ENCODE measurements around the gene TBC1D14. TPM values are rescaled to one million over a fixed set of nuclear protein-coding genes. Genes with fewer than 3 reads are reported as not detected.

The TBC1D14 gene
- total RNA-seq, 1 experiment from 2014 or later: 50.2 TPM

DNA sequence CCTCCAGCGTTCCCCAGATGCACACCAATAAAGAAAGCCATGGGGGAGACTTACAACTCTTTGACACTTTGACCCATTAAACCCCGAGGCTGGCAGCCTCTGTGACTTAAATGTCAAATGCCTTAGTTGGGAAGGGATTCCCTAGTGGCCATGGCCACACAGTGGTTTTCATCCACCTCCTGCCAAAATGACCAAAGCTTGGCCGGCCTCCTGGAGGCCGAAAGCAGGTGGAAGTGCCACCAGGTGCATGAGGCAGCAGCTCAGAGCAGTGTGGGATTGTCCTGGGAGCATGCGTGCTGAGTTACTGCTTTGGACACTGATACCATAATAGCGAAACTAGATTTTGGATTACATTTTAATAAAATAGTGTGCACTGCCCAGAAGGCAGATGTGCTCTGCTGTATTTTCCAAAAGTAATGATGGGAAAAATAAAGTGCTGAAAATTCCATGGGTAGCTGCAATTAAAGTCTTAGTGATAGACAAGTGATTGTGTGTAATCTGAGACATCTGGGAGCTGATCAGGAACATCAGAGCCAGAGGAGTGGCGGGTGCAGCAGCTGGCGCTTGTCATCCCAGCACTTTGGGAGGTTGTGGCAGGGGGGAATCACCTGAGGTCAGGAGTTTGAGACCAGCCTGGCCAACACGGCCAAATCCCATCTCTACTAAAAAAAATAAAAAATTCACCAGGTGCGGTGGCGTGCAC is 93.7 kb downstream of the TBC1D14 start:
- Mint-ChIP-seq H3K9me3 (no peaks in the 10 kb centered on the region), H3K4me1 (peaks cover 21 to 32% of the 10 kb centered on the region in 2 experiments), H3K27me3 (ENCODE audit: low read depth) (no peaks in the 10 kb centered on the region), H3K4me3 (no peak overlapping the region), H3K36me3 (ENCODE audit: insufficient read depth in 1 of 3, low read depth in 3 of 3) (peaks cover 34 to 84% (median 66%) of the 10 kb centered on the region in 3 experiments; a peak in 6 of 7 replicates), H3K27ac (no peak overlapping the region)
- TF ChIP-seq, protein P1, sequence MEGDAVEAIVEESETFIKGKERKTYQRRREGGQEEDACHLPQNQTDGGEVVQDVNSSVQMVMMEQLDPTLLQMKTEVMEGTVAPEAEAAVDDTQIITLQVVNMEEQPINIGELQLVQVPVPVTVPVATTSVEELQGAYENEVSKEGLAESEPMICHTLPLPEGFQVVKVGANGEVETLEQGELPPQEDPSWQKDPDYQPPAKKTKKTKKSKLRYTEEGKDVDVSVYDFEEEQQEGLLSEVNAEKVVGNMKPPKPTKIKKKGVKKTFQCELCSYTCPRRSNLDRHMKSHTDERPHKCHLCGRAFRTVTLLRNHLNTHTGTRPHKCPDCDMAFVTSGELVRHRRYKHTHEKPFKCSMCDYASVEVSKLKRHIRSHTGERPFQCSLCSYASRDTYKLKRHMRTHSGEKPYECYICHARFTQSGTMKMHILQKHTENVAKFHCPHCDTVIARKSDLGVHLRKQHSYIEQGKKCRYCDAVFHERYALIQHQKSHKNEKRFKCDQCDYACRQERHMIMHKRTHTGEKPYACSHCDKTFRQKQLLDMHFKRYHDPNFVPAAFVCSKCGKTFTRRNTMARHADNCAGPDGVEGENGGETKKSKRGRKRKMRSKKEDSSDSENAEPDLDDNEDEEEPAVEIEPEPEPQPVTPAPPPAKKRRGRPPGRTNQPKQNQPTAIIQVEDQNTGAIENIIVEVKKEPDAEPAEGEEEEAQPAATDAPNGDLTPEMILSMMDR (conservative IDR thresholded peaks at IDR 0.05): peak; percentile 9; the same call in 1 of the 3 replicates
- DNase-seq: no peak
- Histone ChIP-seq H3K4ac (ENCODE audit: low read depth, low read length) (no peak overlapping the region), H4K20me1 (ENCODE audit: control insufficient read depth, insufficient read depth, insufficient read length) (no peaks in the 10 kb centered on the region), H2BK12ac (ENCODE audit: insufficient read length, low read depth, low read length) (no peak overlapping the region), H3K4me1 (ENCODE audit: insufficient read depth, low read length) (peaks cover 4% of the 10 kb centered on the region), H3K23ac (ENCODE audit: insufficient read length, low read depth, low read length) (no peak overlapping the region), H4K8ac (replicated peaks; ENCODE audit: insufficient read length, low read depth, low read length) (no peak overlapping the region), H2BK120ac (ENCODE audit: low read depth, low read length, poor library complexity, severe bottlenecking) (no peak overlapping the region), H3K27me3 (ENCODE audit: insufficient read depth, low read length) (no peaks in the 10 kb centered on the region), H2BK20ac (ENCODE audit: low read depth, low read length, poor library complexity, severe bottlenecking) (no peak overlapping the region), H3K18ac (ENCODE audit: insufficient read length, low read depth, low read length) (no peak overlapping the region), H3K9ac (ENCODE audit: extremely low read depth, insufficient read length, low read length) (no peak overlapping the region), H2AK5ac (ENCODE audit: insufficient read length, low read length) (no peak overlapping the region), H4K5ac (ENCODE audit: insufficient read length, low read depth, low read length) (no peak overlapping the region), H3K79me1 (ENCODE audit: insufficient read depth, low read depth, low read length, poor library complexity, severe bottlenecking) (no peaks in the 10 kb centered on the region), H3K56ac (ENCODE audit: insufficient read length, low read depth, low read length) (no peak overlapping the region), H3T11ph (ENCODE audit: low read length) (no peak overlapping the region), H2BK5ac (ENCODE audit: insufficient read length, low read length) (no peak overlapping the region), H3K23me2 (ENCODE audit: insufficient read length, low read depth, low read length, poor library complexity, severe bottlenecking) (no peaks in the 10 kb centered on the region), H3K4me2 (ENCODE audit: insufficient read depth, insufficient read length, low read length) (no peak overlapping the region), H3K27ac (ENCODE audit: insufficient read length, low read depth, low read length) (no peak overlapping the region), H3K79me2 (ENCODE audit: insufficient read depth, low read length) (no peaks in the 10 kb centered on the region), H3K14ac (ENCODE audit: insufficient read depth, low read length) (no peak overlapping the region), H2BK15ac (ENCODE audit: low read depth, low read length) (no peak overlapping the region), H2AFZ (ENCODE audit: low read length) (no peak overlapping the region), H4K91ac (ENCODE audit: insufficient read length, low read depth, low read length) (no peak overlapping the region), H3K9me3 (ENCODE audit: control insufficient read depth, low read depth, low read length) (no peaks in the 10 kb centered on the region)
- no CpG with 5 or more reads among the region's 11 CpGs for WGBS (ENCODE audit: extremely low coverage, insufficient read length, low lambda C conversion rate)
